Duodenal mucosa (tissue), 2 donors: ENCODE data around the gene FSTL4.

Source experiments
- H3K27ac ChIP-seq: one replicate; pipeline ENCODE4 v1.7.0; 2013; ENCODE audit warnings: low read depth, low read length
- H3K27me3 ChIP-seq, 2 donors: one replicate each; pipeline ENCODE4 v1.7.0; 2013; ENCODE audit warnings: low read length in 2 of 2, control low read depth in 1 of 2; ENCODE audit not compliant: insufficient read depth in 2 of 2, control insufficient read depth in 1 of 2
- H3K36me3 ChIP-seq, 2 donors: one replicate each; pipeline ENCODE4 v1.7.0; 2013; ENCODE audit warnings: low read length in 2 of 2, control low read depth in 1 of 2; ENCODE audit not compliant: insufficient read depth in 2 of 2, control insufficient read depth in 1 of 2
- H3K4me1 ChIP-seq, 2 donors: one replicate each; pipeline ENCODE4 v1.7.0; 2013; ENCODE audit warnings: low read length in 2 of 2, control low read depth in 1 of 2; ENCODE audit not compliant: insufficient read depth in 2 of 2, control insufficient read depth in 1 of 2
- H3K4me3 ChIP-seq, 2 donors: one replicate each; pipeline ENCODE4 v1.7.0; 2013; ENCODE audit warnings: low read length in 2 of 2, low read depth in 1 of 2
- H3K9ac ChIP-seq, 2 donors: one replicate each; pipeline ENCODE4 v1.7.0; 2013; ENCODE audit warnings: low read length in 2 of 2, low read depth in 1 of 2
- H3K9me3 ChIP-seq, 2 donors: one replicate each; pipeline ENCODE4 v1.7.0; 2013; ENCODE audit warnings: low read length in 2 of 2, control low read depth in 1 of 2; ENCODE audit not compliant: control insufficient read depth in 1 of 2

FSTL4 gene

GRCh38 chr5:133474851-133475590, 137.3 kb downstream of the FSTL4 start:
- no peak overlapping the region for H3K9ac ChIP-seq
- H3K4me3 ChIP-seq, result no peak overlapping the region
- peaks cover 11 to 20% of the 10 kb centered on the region in 2 donors for H3K27me3 ChIP-seq
- no peak overlapping the region for H3K27ac ChIP-seq
- H3K36me3 ChIP-seq, result no peaks in the 10 kb centered on the region
- H3K9me3 ChIP-seq, result no peaks in the 10 kb centered on the region
- H3K4me1 ChIP-seq, result no peaks in the 10 kb centered on the region

- no peaks in the 10 kb centered on the region for H3K4me1 ChIP-seq
- no peak overlapping the region for H3K27ac ChIP-seq
- H3K4me3 ChIP-seq, result no peak overlapping the region
- no peaks in the 10 kb centered on the region for H3K9me3 ChIP-seq
- peaks cover 11 to 20% of the 10 kb centered on the region in 2 donors for H3K27me3 ChIP-seq
- H3K36me3 ChIP-seq, result no peaks in the 10 kb centered on the region
- no peak overlapping the region for H3K9ac ChIP-seq
These were observed 139.1 kb downstream of the FSTL4 start for GRCh38 chr5:133473291-133473690.

GRCh38 chr5:133472829-133473228, 139.5 kb downstream of the FSTL4 start:
- H3K4me3 ChIP-seq, result no peak overlapping the region
- no peaks in the 10 kb centered on the region for H3K4me1 ChIP-seq
- H3K9ac ChIP-seq, result no peak overlapping the region
- H3K27ac ChIP-seq, result no peak overlapping the region
- H3K27me3 ChIP-seq, result peaks cover 11 to 20% of the 10 kb centered on the region in 2 donors
- no peaks in the 10 kb centered on the region for H3K9me3 ChIP-seq
- H3K36me3 ChIP-seq, result no peaks in the 10 kb centered on the region

GRCh38 chr5:133471699-133472098, 140.6 kb downstream of the FSTL4 start:
- Histone ChIP-seq H3K9ac (no peak overlapping the region), H3K9me3 (no peaks in the 10 kb centered on the region), H3K4me3 (no peak overlapping the region), H3K4me1 (no peaks in the 10 kb centered on the region), H3K27ac (no peak overlapping the region), H3K27me3 (peaks cover 11 to 20% of the 10 kb centered on the region in 2 donors), H3K36me3 (no peaks in the 10 kb centered on the region)

- Histone ChIP-seq H3K9me3 (no peaks in the 10 kb centered on the region), H3K9ac (no peak overlapping the region), H3K27me3 (peaks cover 10 to 11% of the 10 kb centered on the region in 2 donors), H3K4me1 (no peaks in the 10 kb centered on the region), H3K27ac (no peak overlapping the region), H3K4me3 (no peak overlapping the region), H3K36me3 (no peaks in the 10 kb centered on the region)
These were observed 141.5 kb downstream of the FSTL4 start for GRCh38 chr5:133470841-133471240.

- no peak overlapping the region for H3K27ac ChIP-seq
- no peaks in the 10 kb centered on the region for H3K4me1 ChIP-seq
- H3K27me3 ChIP-seq, result peaks cover 5 to 7% of the 10 kb centered on the region in 2 donors
- no peaks in the 10 kb centered on the region for H3K36me3 ChIP-seq
- no peaks in the 10 kb centered on the region for H3K9me3 ChIP-seq
- no peak overlapping the region for H3K9ac ChIP-seq
- H3K4me3 ChIP-seq, result no peak overlapping the region
These were observed 142.5 kb downstream of the FSTL4 start for GRCh38 chr5:133469846-133470245.

- Histone ChIP-seq H3K9me3 (no peaks in the 10 kb centered on the region), H3K27ac (no peak overlapping the region), H3K36me3 (no peaks in the 10 kb centered on the region), H3K4me3 (no peak overlapping the region), H3K9ac (no peak overlapping the region), H3K27me3 (peaks cover 4 to 5% of the 10 kb centered on the region in 2 donors), H3K4me1 (no peaks in the 10 kb centered on the region)
These were observed 143.1 kb downstream of the FSTL4 start for GRCh38 chr5:133469252-133469651.

GRCh38 chr5:133468596-133468995, 143.7 kb downstream of the FSTL4 start:
- no peak overlapping the region for H3K9ac ChIP-seq
- no peaks in the 10 kb centered on the region for H3K9me3 ChIP-seq
- H3K36me3 ChIP-seq, result no peaks in the 10 kb centered on the region
- no peaks in the 10 kb centered on the region for H3K4me1 ChIP-seq
- H3K27me3 ChIP-seq, result peaks cover 0 to 3% of the 10 kb centered on the region in 2 donors
- H3K27ac ChIP-seq, result no peak overlapping the region
- no peak overlapping the region for H3K4me3 ChIP-seq

GRCh38 chr5:133467826-133468463, 144.4 kb downstream of the FSTL4 start:
- Histone ChIP-seq H3K27ac (no peak overlapping the region), H3K9me3 (no peaks in the 10 kb centered on the region), H3K27me3 (no peaks in the 10 kb centered on the region), H3K4me3 (no peak overlapping the region), H3K36me3 (no peaks in the 10 kb centered on the region), H3K9ac (no peak overlapping the region), H3K4me1 (no peaks in the 10 kb centered on the region)

- no peaks in the 10 kb centered on the region for H3K36me3 ChIP-seq
- H3K9me3 ChIP-seq, result no peaks in the 10 kb centered on the region
- no peaks in the 10 kb centered on the region for H3K4me1 ChIP-seq
- no peak overlapping the region for H3K27ac ChIP-seq
- no peak overlapping the region for H3K9ac ChIP-seq
- no peaks in the 10 kb centered on the region for H3K27me3 ChIP-seq
- no peak overlapping the region for H3K4me3 ChIP-seq
These were observed 145.0 kb downstream of the FSTL4 start for GRCh38 chr5:133467335-133467779.
